ENCODE data around the gene HOXA7.
A peak's percentile ranks its signal among the peaks of the same experiment; 100 is the strongest.

The HOXA7 gene

GRCh38 chr7:27198138-27198841 is 41.8 kb upstream of the HOXA7 start:
- TF ChIP-seq, protein P1, sequence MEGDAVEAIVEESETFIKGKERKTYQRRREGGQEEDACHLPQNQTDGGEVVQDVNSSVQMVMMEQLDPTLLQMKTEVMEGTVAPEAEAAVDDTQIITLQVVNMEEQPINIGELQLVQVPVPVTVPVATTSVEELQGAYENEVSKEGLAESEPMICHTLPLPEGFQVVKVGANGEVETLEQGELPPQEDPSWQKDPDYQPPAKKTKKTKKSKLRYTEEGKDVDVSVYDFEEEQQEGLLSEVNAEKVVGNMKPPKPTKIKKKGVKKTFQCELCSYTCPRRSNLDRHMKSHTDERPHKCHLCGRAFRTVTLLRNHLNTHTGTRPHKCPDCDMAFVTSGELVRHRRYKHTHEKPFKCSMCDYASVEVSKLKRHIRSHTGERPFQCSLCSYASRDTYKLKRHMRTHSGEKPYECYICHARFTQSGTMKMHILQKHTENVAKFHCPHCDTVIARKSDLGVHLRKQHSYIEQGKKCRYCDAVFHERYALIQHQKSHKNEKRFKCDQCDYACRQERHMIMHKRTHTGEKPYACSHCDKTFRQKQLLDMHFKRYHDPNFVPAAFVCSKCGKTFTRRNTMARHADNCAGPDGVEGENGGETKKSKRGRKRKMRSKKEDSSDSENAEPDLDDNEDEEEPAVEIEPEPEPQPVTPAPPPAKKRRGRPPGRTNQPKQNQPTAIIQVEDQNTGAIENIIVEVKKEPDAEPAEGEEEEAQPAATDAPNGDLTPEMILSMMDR (IDR thresholded peaks at IDR 0.05; ENCODE audit: borderline replicate concordance, control extremely low read depth, extremely low read depth, insufficient read depth, missing control alignments), result no peak
- in situ Hi-C loops (cut with MboI; ENCODE audit: low sequenced_read_pairs, unreplicated experiment), result loop anchor here (10.0 kb wide), 2 partner anchors 47 to 727 kb away; partner anchors contain the start of gene EVX1
- no peak for DNase-seq (ENCODE audit: low spot score)

DNA sequence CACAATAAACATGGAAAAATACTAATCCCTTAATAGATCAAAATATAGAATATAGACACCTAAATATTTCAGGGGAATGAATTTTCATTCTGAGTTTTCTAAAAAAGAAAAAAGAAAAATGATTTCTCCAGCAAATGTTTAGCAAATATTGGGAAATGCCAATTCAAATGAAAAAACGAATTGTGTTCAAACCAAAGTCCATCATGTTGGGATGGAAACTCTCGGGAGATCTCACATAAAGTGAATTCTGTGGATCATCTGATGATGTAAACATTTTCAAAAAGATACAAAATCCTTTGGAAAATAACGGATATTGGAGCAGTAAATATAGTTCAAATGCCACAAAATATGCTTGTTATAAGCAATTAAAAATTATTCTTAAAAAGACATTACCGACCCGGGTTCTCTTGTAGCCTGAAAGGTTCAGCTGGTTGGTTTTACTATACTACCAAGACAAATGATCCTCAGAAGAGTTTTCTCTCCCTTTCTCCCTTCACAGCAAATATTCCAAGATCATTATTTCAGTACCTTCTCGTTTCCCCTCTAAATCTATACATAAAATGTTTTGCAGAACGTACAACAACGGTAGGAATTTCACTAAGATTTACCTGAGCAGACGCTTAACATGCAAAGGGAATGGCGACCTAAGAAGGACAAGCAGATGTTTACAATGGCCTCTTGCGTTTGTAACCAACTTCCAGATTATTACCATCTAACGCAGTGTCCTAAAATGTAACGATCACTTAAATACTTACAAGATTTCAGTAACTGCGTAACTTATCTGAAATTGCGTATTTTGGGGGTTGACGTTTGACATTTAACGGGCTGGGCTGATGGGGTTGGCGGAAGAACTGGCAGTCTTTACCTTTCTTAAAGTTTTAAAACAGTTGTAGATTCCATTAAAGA is 40.9 kb upstream of the HOXA7 start:
- in situ Hi-C loops (cut with MboI; ENCODE audit: low sequenced_read_pairs, unreplicated experiment), result loop anchor here (10.0 kb wide), 2 partner anchors 47 to 727 kb away; partner anchors contain the start of gene EVX1
- no peak for DNase-seq (ENCODE audit: low spot score)

DNA sequence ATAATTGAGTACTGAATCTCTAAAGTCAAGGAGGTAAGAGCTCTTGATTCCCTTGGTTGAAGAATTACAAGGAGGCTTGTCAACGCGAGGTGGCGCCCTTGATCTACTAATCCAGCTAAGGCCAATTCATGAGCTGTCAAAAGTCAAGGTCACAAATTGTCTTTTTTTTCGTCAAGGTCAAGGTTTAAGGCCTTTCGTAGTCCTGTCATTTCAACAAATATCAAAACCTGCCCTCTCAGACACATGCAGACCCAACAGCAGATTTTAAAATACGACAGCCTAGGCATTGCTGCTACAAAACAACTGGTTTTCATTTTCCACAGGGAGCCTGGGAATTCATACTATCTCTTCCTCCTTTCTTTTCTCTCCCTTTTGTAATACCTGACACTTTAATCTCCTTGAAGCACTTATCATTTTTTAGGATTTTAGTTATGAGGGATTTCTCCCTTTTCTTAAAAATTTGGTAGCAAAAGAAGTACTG is 39.9 kb upstream of the HOXA7 start:
- TF ChIP-seq, protein P1 (IDR thresholded peaks at IDR 0.05; ENCODE audit: borderline replicate concordance, control extremely low read depth, extremely low read depth, insufficient read depth, missing control alignments), result peak; percentile 75
- peak; percentile 72 for DNase-seq (ENCODE audit: low spot score)
- in situ Hi-C loops (cut with MboI; ENCODE audit: low sequenced_read_pairs, unreplicated experiment), result loop anchor here (10.0 kb wide), 2 partner anchors 48 to 728 kb away; partner anchors contain the start of gene EVX1

More for the DNA sequence above, 40.9 kb upstream of the HOXA7 start:
- TF ChIP-seq, protein P1 (IDR thresholded peaks at IDR 0.05; ENCODE audit: borderline replicate concordance, control extremely low read depth, extremely low read depth, insufficient read depth, missing control alignments), result no peak

DNA sequence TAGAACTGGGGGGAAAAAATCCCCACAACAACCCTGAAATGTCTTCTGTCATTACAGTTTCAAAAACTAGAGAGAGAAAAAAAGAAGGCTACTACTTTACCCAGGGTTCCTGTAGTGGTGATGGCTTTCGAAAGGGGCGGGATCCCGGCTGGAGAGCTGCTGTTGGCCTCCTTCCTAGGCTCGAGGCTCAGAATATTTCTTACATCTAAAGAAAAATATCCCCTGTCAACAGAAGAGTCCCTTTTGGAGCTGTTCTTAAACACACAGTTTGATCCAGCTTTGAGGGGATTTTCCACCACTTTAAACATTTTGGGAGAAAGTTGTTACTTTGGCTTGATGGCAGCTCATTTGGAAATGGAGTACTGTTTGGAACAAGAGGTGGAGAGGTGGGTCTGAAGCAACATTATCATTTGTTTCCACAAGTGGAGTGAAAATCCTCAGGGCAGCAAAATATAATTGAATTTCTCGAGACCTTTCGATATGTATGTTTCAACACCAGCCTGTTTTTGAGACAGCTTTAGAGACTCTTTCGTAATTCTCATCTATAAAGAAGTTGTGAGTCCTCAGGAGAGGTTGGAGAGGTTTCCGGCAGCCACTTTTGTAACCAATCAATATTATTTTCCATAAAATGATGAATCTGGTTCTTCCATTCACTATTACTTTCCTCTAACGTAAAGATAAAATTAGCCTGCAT is 38.4 kb upstream of the HOXA7 start:
- in situ Hi-C loops (cut with MboI; ENCODE audit: low sequenced_read_pairs, unreplicated experiment), result loop anchor here (10.0 kb wide), 2 partner anchors 50 to 730 kb away; partner anchors contain the start of gene EVX1
- TF ChIP-seq, protein P1 (IDR thresholded peaks at IDR 0.05; ENCODE audit: borderline replicate concordance, control extremely low read depth, extremely low read depth, insufficient read depth, missing control alignments), result no peak
- DNase-seq (ENCODE audit: low spot score), result no peak

DNA sequence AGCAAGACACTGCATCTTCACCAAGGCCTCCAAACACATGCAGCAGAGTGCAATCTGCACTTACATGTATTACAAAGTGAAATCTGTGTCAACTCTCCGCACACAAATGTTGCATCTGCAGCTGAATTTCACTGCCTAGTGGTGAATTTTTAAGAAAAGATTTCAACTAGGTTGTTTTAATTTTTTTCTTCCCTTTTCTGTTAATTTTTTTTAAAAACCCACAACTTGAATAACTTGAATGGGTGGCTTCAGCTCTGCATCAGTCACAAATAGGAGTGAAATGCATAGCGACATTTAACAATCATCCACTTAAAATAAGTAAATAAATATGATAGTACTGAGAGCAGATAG is 37.5 kb upstream of the HOXA7 start:
- in situ Hi-C loops (cut with MboI; ENCODE audit: low sequenced_read_pairs, unreplicated experiment), result loop anchor here (10.0 kb wide), 2 partner anchors 51 to 731 kb away; partner anchors contain the start of gene EVX1
- DNase-seq (ENCODE audit: low spot score), result no peak
- TF ChIP-seq, protein P1 (IDR thresholded peaks at IDR 0.05; ENCODE audit: borderline replicate concordance, control extremely low read depth, extremely low read depth, insufficient read depth, missing control alignments), result no peak

All from GM13976 (cell line).